GM12874 (cell line): ENCODE results near the gene RAC2.

Source experiments
- TF ChIP-seq, protein P1 (sequence below): IDR thresholded peaks from 2 replicates; pipeline ENCODE4 v1.5.1; 2011; ENCODE audit warnings: low read depth, mild to moderate bottlenecking, control low read depth, low read length, moderate library complexity; ENCODE audit not compliant: insufficient read depth

RAC2 gene

DNA sequence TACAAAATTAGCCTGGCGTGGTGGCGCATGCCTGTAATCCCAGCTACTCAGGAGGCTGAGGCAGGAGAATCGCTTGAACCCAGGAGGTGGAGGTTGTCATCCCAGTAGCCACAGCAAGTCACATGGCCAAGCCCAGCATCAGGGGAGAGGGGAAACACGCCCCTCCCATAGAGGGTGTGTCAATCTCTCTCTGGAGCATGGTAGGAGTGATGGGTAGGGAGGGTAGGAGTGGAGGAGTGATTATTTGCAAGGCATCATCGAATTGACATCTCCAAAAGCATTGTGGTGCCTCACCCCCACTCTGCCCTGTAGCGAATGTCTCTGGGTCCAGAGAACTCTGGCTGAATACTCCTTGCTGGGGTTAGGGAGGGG lies 25.7 kb downstream of the RAC2 start:
- TF ChIP-seq, protein P1, sequence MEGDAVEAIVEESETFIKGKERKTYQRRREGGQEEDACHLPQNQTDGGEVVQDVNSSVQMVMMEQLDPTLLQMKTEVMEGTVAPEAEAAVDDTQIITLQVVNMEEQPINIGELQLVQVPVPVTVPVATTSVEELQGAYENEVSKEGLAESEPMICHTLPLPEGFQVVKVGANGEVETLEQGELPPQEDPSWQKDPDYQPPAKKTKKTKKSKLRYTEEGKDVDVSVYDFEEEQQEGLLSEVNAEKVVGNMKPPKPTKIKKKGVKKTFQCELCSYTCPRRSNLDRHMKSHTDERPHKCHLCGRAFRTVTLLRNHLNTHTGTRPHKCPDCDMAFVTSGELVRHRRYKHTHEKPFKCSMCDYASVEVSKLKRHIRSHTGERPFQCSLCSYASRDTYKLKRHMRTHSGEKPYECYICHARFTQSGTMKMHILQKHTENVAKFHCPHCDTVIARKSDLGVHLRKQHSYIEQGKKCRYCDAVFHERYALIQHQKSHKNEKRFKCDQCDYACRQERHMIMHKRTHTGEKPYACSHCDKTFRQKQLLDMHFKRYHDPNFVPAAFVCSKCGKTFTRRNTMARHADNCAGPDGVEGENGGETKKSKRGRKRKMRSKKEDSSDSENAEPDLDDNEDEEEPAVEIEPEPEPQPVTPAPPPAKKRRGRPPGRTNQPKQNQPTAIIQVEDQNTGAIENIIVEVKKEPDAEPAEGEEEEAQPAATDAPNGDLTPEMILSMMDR, result no peak

DNA sequence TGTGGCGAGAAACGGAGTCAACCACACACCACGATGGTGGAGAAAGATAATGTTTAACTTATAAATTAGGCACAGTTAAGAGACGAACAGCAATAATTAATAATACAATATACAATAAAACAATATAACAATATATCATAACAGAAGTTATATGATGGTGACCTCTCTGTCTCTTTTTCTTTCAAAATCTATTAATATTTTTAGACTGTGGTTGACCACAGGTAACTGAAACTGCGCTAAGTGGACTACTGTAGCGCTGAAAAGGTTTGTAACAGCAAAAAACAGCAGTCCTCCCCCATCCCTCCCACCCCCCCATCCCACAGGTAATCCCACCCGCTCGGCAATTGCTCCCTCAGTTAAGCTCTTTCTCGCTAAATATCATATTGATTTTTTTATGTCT lies 28.2 kb downstream of the RAC2 start:
- TF ChIP-seq, protein P1, result no peak

DNA sequence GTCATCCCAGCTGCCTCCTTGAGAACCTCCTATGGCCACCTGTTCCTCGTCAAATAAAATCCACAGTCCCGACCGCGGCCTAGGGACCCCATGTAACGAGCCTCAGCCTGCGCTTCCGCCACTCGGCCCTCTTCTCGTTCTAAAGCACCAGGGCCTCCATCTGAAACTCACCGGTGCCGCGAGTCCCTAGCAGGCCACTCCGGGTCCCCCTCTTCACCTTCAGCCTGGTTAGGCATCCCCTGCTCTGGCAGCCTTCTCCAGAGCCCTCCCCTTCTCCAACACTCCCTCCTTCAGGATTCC lies 29.4 kb downstream of the RAC2 start:
- TF ChIP-seq, protein P1, result no peak

DNA sequence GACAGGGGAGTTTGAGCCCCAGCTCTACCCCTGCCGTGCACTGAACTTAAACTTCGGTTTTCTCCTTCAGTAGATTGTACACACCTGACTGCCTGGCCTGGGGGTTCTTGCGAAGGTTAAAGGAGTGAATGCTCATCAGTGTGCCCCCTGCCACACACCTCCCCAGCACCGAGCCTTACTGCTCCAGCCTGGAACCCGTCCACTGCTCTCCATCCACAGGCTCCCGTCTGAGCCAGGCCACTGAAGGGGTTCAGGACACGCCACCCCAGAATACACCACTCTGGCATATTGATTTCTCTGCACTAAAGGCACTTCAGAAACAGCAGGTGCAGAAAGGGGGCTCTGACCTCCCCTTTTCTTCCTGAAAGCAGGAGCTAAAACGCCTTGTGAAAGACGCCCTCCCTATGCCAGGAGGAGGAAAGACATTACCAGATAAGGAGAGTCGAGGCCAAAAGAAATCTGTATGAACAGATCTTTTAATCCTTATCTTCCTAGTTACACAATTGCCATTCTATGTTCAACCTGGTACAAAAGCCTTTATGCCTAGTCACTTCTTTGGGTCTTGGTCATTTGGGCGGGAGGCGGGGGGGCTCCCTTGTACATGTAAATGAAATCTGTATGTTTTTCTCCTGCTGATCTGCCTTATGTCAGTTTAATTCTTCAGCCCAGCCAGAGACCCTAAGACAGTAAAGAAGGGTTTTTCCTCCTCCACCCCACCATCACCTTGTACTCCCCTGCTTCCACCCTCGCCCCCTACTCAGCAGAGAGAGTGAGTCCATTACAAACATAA lies 29.9 kb downstream of the RAC2 start:
- TF ChIP-seq, protein P1, result no peak

DNA sequence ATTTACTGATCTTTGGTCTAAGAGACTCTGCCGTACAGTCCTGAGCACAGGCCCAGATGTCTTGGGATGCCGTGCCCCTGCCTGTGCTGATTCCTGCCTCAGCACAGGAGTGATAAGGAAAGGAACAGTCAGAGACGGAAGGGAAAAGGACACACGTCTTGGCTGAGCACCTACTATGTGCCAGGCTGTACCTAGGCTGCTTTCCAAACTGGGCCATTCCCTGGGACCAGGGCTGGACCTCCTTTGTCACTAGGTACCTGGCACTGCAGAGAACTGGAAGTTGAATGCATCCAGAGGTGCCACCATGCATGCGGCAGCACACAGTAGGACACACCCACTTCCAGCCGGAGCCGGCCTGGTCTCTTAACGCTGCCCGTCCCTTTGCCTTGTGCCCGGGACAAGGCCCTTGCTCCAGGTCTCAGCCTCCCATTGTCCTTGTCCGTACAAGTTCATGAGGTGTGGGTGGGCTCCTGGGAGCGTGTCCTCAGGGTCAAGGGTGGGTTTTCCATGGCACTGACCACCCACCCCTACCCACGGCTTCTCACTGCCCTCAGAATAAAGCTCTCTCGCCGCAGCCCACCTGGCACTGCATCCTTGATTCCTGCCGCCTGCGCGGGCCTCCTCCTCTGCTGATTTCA lies 30.7 kb downstream of the RAC2 start:
- TF ChIP-seq, protein P1, result no peak

DNA sequence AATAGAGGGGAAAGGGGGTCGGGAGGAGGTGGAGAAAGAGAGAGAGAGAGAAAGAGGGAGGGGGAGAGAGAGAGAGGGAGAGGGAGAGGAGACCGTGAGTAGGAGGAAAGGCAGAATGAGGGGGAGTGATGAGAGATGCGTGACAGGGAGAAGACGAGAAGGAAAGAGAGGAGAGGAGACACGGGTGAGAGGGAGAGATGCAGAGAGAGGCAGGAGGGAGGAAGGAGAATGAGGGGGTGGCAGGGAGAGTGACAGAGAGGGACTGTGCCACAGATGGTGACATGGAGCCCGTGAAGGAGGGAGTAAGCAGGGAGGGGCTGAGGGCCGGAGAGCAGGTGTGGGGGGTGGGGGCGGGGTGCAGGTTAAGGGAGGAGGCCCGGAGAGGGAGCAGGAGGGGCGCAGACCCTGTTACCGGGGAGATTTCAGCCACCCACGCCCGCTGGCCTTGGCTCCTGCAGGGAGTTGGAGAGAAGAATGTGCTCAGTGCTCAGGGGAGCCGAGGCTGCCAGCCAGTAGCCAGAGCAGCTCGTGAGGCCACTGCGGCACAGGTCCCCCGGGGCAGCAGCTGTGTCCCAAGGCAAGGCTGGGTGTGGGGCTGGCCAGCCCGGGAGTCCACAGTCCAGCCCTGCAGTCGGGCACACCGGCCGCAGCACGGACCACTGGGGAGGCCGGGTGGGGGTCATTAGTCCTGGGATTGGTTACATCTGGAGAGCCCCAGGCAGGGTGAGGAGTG lies 31.7 kb downstream of the RAC2 start, which contains the start of gene SSTR3:
Gene SSTR3, minus strand, starts transcription at position 304 of the 733 bp plus-strand sequence. CDS start 4,674 bp downstream, outside the sequence.
- TF ChIP-seq, protein P1, result no peak

DNA sequence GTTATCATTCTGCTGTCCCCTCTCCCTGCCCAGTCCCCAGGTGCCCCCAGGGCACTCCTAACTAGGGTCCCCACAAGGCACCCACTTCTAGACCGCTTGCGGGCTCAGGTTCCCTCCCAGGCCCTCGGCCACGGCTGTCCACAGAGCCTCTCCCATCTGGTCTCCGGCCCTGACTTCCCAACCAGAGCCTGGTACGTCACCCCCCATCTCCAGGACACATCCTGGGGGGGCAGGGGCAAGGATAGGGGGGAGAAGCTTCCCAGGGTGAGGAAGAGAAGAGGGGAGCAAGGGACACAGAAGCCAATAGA lies 32.2 kb downstream of the RAC2 start:
- TF ChIP-seq, protein P1, result no peak
